GM12874 (cell line): ENCODE measurements around the gene C15orf40.
A peak's percentile ranks its signal among the peaks of the same experiment; 100 is the strongest.

Experiments used
- CTCF ChIP-seq: IDR thresholded peaks from 2 replicates; pipeline ENCODE4 v1.5.1; 2011; ENCODE audit warnings: low read depth, mild to moderate bottlenecking, control low read depth, low read length, moderate library complexity; ENCODE audit not compliant: insufficient read depth

Gene C15orf40

DNA sequence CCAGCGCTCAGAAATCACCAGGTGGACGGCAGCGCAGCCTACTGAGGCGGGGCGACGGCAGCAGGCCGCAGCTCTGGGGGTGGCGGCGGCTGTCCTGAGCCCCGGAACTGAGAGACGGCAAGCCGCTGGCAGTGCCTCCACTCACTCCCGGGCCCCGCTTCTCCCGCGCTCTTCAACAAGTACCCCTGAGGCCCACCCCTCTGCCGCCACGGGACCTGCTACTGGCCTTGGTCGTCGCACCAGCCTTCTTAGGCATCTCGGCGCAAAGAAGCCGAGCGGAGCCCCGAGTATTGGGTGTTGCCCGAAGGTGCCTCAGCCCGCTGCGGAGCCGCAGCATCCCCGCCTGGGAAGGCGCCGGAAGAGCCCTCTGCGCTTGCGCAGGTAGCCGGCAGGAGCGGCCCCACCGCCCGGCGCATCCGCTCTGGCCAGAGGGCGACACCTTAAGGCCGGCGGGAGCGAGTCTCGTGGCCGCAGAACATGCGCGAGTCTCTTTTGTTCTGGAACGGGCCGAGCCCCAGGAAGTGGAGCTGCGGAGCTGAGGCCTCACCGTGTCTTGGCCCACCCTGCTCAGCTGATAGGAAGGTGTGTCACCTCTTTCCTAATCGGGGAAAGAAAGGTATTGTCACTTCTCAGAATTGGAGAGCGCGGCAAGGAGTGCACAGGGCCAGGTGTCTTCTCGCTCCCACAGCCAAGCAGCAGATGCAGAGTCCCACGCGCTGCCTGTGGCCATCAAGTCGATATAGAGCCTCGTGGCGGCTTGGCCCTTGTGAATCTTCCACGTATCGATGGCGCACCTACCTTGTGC is at the start of gene C15orf40:
TSS of gene C15orf40 (minus strand) at position 369 of the 805 bp plus-strand sequence. CDS start at position 337, 32 bp downstream.
- TF ChIP-seq CTCF = peak; percentile 84

DNA sequence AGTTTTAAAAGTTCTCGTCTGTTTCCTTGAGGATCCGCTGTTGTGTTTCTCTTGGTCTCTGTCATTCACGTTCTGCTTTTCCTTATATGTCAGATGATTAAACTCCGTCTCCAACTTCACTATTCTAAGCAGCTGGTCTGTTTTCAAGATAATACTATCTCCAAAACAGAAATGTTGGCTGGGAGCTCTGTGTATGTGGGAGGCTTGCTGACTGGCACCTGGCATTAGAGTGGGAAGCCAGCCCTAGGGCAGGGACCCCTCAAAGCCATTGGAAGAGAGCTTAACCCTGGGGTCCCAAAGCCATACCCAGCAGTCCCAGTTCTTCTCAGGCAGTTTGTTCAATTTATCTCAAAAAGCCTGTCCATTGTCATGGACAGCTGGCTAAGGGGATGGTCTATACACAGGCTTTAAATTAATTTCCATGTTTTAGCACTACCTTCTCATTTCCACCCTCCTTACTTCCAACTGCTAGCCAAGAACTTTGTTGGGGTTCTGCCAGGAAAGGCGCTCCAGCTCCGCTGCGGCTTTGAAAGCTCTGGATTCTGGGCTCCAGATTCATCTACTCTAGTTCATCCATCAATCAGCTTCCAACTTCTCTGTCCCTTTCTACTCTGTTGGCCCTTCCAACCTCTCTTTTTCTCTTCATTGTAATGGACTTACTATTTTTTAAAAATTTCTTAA is 46.4 kb upstream of the C15orf40 start:
- no peak for TF ChIP-seq CTCF

DNA sequence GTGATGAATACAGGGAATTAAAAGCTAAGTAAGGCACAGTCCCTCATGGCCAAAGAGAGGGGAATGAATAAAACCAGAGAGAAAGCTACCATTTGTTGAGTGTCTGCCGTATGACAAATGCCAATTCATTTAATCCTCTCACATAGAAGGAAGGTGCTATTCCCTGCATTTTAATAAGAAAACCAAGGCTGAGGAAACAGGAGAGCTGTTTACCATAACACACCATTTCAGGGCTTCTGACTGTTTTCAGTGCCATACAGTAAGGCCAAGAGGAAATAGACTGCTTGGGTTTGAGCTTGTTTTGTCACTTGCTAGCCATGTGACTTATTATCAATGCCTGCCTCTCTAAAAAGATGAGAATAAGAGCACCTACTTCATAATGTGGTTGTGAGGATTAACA is 45.6 kb upstream of the C15orf40 start:
- no peak for TF ChIP-seq CTCF

GRCh38 chr15:83053151-83053550 is 41.7 kb upstream of the C15orf40 start:
- no peak for TF ChIP-seq CTCF

DNA sequence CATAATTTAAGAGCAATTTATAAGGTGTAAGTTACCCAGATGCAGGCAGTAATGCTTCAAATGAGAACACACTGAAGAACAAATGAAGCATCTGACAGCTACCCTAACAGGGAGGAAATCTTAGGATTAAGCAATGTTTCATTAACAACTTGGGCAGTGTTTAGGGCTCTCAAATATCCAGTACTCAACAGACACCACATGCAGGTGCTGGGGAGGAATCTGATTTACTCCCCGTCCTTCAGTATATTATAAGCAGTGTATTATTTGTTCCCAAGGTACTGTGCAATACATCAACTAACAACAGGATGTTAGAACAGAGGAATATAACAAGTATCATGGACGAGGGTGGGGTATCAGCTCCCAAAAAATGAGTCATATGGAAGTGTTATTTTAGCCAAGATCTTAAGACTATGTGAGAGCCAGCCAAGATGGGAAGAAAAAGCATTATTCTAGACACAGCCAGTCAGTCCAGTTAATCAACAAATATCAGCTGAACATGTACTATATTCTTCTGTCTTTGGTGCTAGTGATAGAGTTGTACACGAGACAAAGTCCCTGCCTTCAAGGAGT is 35.2 kb upstream of the C15orf40 start:
- no peak for TF ChIP-seq CTCF

DNA sequence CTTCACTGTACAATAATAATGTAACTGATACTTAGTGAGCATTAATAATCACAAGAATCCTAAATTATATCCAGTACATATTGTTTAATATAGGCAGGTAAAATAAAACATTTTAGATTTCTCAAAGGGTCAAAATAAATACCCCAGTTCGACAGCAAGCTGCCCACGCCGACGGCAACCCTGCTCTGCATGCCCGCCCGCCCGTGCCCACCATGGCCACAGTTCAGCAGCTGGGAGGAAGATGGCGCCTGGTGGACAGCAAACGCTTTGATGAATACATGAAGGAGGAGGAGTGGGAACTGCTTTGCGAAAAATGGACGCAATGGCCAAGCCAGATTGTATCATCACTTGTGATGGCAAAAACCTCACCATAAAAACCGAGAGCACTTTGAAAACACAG is 32.7 kb upstream of the C15orf40 start:
- TF ChIP-seq CTCF = no peak

DNA sequence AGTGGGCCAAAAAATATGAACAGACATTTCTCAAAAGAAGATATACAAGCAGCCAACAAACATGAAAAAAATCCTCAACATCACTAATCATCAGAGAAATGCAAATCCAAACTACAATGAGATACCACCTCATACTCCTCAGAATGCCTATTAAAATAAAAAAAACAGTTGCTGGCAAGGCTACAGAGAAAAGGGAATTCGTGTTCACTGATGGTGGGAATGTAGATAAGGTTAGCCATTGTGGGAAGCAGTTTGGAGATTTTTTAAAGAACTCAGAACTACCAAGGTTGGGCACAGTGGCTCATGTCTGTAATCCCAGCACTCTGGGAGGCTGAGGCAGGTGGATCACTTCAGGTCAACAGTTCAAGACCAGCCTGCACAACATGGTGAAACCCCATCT is 27.8 kb upstream of the C15orf40 start:
- TF ChIP-seq CTCF = no peak
